Astrocyte (in vitro differentiated cells and primary cell): ENCODE data around the gene C19orf25. TPM values are rescaled to one million over a fixed set of nuclear protein-coding genes. Genes with fewer than 3 reads are reported as not detected.
A peak's percentile ranks its signal among the peaks of the same experiment; 100 is the strongest.

Source experiments
- DNase-seq: peaks from one replicate; pipeline ENCODE4 v3.0.0-alpha.2; 2010; ENCODE audit warnings: low read depth
- FAIRE-seq: peaks from 2 replicates; lab custom pipeline; 2011; peaks lifted over from hg19 to GRCh38; lab: Jason Lieb, UNC
- H2AFZ ChIP-seq: 2 replicates; pipeline ENCODE4 v1.6.0; 2012; ENCODE audit warnings: low read depth, low read length, inconsistent platforms
- H3K27ac ChIP-seq: 2 replicates; pipeline ENCODE4 v1.5.1; 2011; ENCODE audit warnings: low read depth, low read length, inconsistent platforms
- H3K27me3 ChIP-seq: 2 replicates; pipeline ENCODE4 v1.6.0; 2011; ENCODE audit warnings: low read length, inconsistent platforms; ENCODE audit not compliant: insufficient read depth
- H3K36me3 ChIP-seq: 2 replicates; pipeline ENCODE4 v1.5.1; 2011; ENCODE audit warnings: low read length, inconsistent platforms; ENCODE audit not compliant: insufficient read depth
- H3K4me1 ChIP-seq: 2 replicates; pipeline ENCODE4 v1.5.1; 2011; ENCODE audit warnings: low read length, inconsistent platforms; ENCODE audit not compliant: insufficient read depth
- H3K4me2 ChIP-seq: 2 replicates; pipeline ENCODE4 v1.6.0; 2012; ENCODE audit warnings: low read length, inconsistent platforms
- H3K4me3 ChIP-seq: 2 replicates; pipeline ENCODE4 v1.5.1; 2011; ENCODE audit warnings: low read depth, mild to moderate bottlenecking, low read length, inconsistent platforms; ENCODE audit not compliant: insufficient read depth
- H3K79me2 ChIP-seq: 2 replicates; pipeline ENCODE4 v1.6.0; 2012; ENCODE audit warnings: mild to moderate bottlenecking, low read length, inconsistent platforms; ENCODE audit not compliant: insufficient read depth
- H3K9ac ChIP-seq: 2 replicates; pipeline ENCODE4 v1.6.0; 2012; ENCODE audit warnings: mild to moderate bottlenecking, low read length, inconsistent platforms
- H3K9me3 ChIP-seq: 2 replicates; pipeline ENCODE4 v1.5.1; 2012; ENCODE audit warnings: low read depth, mild to moderate bottlenecking, low read length, inconsistent platforms; ENCODE audit not compliant: insufficient read depth
- H4K20me1 ChIP-seq: 2 replicates; pipeline ENCODE4 v1.6.0; 2012; ENCODE audit warnings: low read length, inconsistent platforms; ENCODE audit not compliant: insufficient read depth
- H3K27ac Mint-ChIP-seq: one replicate; pipeline ENCODE4 v1.8.0; 2021; ENCODE audit warnings: mild to moderate bottlenecking, mixed read lengths; ENCODE audit not compliant: unreplicated experiment
- H3K27me3 Mint-ChIP-seq: one replicate; pipeline ENCODE4 v1.8.0; 2021; ENCODE audit warnings: low read depth, mixed read lengths; ENCODE audit not compliant: unreplicated experiment
- H3K36me3 Mint-ChIP-seq: one replicate; pipeline ENCODE4 v1.8.0; 2021; ENCODE audit warnings: low read depth, mixed read lengths; ENCODE audit not compliant: unreplicated experiment
- H3K4me1 Mint-ChIP-seq: one replicate; pipeline ENCODE4 v1.8.0; 2021; ENCODE audit warnings: low read depth, mixed read lengths; ENCODE audit not compliant: unreplicated experiment
- H3K4me3 Mint-ChIP-seq: one replicate; pipeline ENCODE4 v1.8.0; 2021; ENCODE audit warnings: mild to moderate bottlenecking, moderate library complexity, mixed read lengths; ENCODE audit not compliant: unreplicated experiment
- H3K9me3 Mint-ChIP-seq: one replicate; pipeline ENCODE4 v1.8.0; 2021; ENCODE audit warnings: mild to moderate bottlenecking, mixed read lengths; ENCODE audit not compliant: unreplicated experiment
- EZH2 ChIP-seq: IDR thresholded peaks from 2 replicates; pipeline ENCODE4 v1.6.1; 2012; ENCODE audit warnings: mild to moderate bottlenecking, low read length, inconsistent platforms; ENCODE audit not compliant: insufficient read depth
- total RNA-seq: library from RNA; stranded (reverse); gene quantifications from 2 replicates; pipeline ENCODE4 v1.2.1, GENCODE V29; 2021
- TF ChIP-seq, protein P1 (sequence below): IDR thresholded peaks from 2 replicates; pipeline ENCODE4 v1.5.1; 2011; ENCODE audit warnings: low read depth, mild to moderate bottlenecking, inconsistent platforms, low read length, moderate library complexity; ENCODE audit not compliant: insufficient read depth

C19orf25 gene
- total RNA-seq, 1 donor from 2014 or later, result 32.4 TPM

DNA sequence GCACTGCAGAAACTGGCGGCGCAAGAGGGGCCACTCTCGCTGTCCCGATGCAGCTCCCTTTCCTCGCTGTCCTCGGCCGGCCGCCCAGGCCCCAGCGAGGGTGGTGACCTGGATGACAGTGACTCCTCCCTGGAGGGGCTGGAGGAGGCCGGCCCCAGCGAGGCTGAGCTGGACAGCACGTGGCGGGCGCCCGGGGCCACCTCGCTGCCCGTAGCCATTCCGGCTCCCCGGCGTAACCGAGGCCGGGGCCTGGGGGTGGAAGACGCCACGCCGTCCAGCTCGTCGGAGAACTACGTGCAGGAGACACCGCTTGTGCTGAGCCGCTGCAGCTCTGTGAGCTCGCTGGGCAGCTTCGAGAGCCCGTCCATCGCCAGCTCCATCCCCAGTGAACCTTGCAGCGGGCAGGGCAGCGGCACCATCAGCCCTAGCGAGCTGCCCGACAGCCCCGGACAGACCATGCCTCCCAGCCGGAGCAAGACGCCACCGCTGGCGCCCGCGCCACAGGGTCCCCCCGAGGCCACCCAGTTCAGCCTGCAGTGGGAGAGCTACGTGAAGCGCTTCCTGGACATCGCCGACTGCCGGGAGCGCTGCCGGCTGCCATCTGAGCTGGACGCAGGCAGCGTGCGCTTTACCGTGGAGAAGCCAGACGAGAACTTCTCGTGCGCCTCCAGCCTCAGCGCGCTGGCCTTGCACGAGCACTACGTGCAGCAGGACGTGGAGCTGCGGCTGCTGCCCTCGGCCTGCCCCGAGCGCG lies 12.4 kb downstream of the C19orf25 start:
- H3K9me3 Mint-ChIP-seq, result no peaks in the 10 kb centered on the region
- Histone ChIP-seq H3K9ac (no peak overlapping the region), H3K36me3 (no peaks in the 10 kb centered on the region), H2AFZ (no peak overlapping the region), H4K20me1 (peaks cover 13% of the 10 kb centered on the region), H3K4me2 (no peak overlapping the region), H3K9me3 (no peaks in the 10 kb centered on the region), H3K4me1 (peaks cover 5% of the 10 kb centered on the region), H3K27me3 (peaks cover 5% of the 10 kb centered on the region), H3K27ac (no peak overlapping the region), H3K79me2 (no peaks in the 10 kb centered on the region), H3K4me3 (no peak overlapping the region)
- no peak overlapping the region for H3K27ac Mint-ChIP-seq
- no peaks in the 10 kb centered on the region for H3K4me1 Mint-ChIP-seq
- TF ChIP-seq, protein P1, sequence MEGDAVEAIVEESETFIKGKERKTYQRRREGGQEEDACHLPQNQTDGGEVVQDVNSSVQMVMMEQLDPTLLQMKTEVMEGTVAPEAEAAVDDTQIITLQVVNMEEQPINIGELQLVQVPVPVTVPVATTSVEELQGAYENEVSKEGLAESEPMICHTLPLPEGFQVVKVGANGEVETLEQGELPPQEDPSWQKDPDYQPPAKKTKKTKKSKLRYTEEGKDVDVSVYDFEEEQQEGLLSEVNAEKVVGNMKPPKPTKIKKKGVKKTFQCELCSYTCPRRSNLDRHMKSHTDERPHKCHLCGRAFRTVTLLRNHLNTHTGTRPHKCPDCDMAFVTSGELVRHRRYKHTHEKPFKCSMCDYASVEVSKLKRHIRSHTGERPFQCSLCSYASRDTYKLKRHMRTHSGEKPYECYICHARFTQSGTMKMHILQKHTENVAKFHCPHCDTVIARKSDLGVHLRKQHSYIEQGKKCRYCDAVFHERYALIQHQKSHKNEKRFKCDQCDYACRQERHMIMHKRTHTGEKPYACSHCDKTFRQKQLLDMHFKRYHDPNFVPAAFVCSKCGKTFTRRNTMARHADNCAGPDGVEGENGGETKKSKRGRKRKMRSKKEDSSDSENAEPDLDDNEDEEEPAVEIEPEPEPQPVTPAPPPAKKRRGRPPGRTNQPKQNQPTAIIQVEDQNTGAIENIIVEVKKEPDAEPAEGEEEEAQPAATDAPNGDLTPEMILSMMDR, result no peak
- TF ChIP-seq EZH2, result peak; percentile 23
- H3K36me3 Mint-ChIP-seq, result no peaks in the 10 kb centered on the region
- FAIRE-seq (no peak), DNase-seq (no peak)
- H3K27me3 Mint-ChIP-seq, result peaks cover 4% of the 10 kb centered on the region
- no peak overlapping the region for H3K4me3 Mint-ChIP-seq

DNA sequence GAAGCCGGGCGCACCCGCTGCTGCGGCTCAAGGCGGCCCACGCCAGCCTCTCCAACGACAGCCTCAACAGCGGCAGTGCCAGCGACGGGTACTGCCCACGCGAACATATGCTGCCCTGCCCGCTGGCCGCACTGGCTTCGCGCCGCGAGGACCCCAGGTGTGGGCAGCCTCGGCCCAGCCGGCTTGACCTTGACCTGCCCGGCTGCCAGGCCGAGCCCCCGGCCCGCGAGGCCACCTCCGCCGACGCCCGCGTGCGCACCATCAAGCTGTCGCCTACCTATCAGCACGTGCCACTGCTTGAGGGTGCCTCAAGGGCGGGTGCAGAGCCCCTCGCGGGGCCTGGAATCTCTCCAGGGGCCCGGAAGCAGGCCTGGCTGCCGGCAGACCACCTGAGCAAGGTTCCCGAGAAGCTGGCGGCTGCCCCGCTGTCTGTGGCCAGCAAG lies 13.0 kb downstream of the C19orf25 start:
- peaks cover 5% of the 10 kb centered on the region for H3K4me1 ChIP-seq
- no peaks in the 10 kb centered on the region for H3K36me3 ChIP-seq
- Mint-ChIP-seq H3K36me3 (no peaks in the 10 kb centered on the region), H3K27ac (no peak overlapping the region), H3K9me3 (no peaks in the 10 kb centered on the region), H3K4me1 (no peaks in the 10 kb centered on the region), H3K4me3 (no peak overlapping the region), H3K27me3 (peaks cover 4% of the 10 kb centered on the region)
- DNase-seq (no peak), FAIRE-seq (no peak)
- no peak for TF ChIP-seq EZH2
- H3K9me3 ChIP-seq, result no peaks in the 10 kb centered on the region
- no peak overlapping the region for H3K4me2 ChIP-seq
- H3K27me3 ChIP-seq, result peaks cover 1% of the 10 kb centered on the region
- no peak overlapping the region for H3K27ac ChIP-seq
- H3K79me2 ChIP-seq, result no peaks in the 10 kb centered on the region
- H2AFZ ChIP-seq, result no peak overlapping the region
- peaks cover 7% of the 10 kb centered on the region for H4K20me1 ChIP-seq
- no peak overlapping the region for H3K4me3 ChIP-seq
- no peak overlapping the region for H3K9ac ChIP-seq

DNA sequence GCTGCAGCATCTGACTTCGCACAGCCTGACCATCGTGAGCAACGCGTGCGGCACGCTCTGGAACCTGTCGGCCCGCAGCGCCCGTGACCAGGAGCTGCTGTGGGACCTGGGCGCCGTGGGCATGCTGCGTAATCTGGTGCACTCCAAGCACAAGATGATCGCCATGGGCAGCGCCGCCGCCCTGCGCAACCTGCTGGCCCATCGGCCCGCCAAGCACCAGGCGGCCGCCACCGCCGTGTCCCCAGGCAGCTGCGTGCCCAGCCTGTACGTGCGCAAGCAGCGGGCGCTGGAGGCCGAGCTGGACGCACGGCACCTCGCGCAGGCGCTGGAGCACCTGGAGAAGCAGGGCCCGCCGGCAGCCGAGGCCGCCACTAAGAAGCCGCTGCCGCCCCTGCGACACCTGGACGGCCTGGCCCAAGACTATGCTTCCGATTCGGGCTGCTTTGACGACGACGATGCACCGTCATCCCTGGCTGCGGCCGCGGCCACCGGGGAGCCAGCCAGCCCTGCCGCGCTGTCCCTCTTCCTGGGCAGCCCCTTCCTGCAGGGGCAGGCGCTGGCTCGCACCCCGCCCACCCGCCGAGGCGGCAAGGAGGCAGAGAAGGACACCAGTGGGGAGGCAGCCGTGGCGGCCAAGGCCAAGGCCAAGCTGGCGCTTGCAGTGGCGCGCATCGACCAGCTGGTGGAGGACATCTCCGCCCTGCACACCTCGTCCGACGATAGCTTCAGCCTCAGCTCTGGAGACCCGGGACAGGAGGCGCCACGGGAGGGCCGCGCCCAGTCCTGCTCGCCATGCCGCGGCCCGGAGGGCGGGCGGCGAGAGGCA lies 13.6 kb downstream of the C19orf25 start:
- no peaks in the 10 kb centered on the region for H3K4me1 ChIP-seq
- Mint-ChIP-seq H3K9me3 (no peaks in the 10 kb centered on the region), H3K4me1 (no peaks in the 10 kb centered on the region), H3K36me3 (no peaks in the 10 kb centered on the region), H3K4me3 (no peak overlapping the region), H3K27ac (no peak overlapping the region), H3K27me3 (peaks cover 4% of the 10 kb centered on the region)
- H4K20me1 ChIP-seq, result peaks cover 3% of the 10 kb centered on the region
- H2AFZ ChIP-seq, result no peak overlapping the region
- FAIRE-seq, result no peak
- no peak overlapping the region for H3K4me3 ChIP-seq
- no peak overlapping the region for H3K4me2 ChIP-seq
- H3K27ac ChIP-seq, result no peak overlapping the region
- no peaks in the 10 kb centered on the region for H3K9me3 ChIP-seq
- no peak for DNase-seq
- H3K9ac ChIP-seq, result no peak overlapping the region
- TF ChIP-seq, protein P1, result no peak
- no peak for TF ChIP-seq EZH2
- H3K36me3 ChIP-seq, result no peaks in the 10 kb centered on the region
- H3K79me2 ChIP-seq, result no peaks in the 10 kb centered on the region
- H3K27me3 ChIP-seq, result no peaks in the 10 kb centered on the region
